HepG2 (cell line): Measurements from ENCODE around the gene CYSTM1. TPM values are rescaled to one million over a fixed set of nuclear protein-coding genes. Genes with fewer than 3 reads are reported as not detected.

Experiments
- ADNP ChIP-seq: sonication (generic); formaldehyde crosslinking; IDR thresholded peaks from 2 replicates; pipeline ENCODE4 v1.4.0; 2020; ENCODE audit warnings: missing genetic modification reagents
- AHR ChIP-seq: IDR thresholded peaks from 2 replicates; pipeline ENCODE4 v1.6.1; 2018; ENCODE audit warnings: missing genetic modification reagents, missing compliant biosample characterization
- CEBPB ChIP-seq: IDR thresholded peaks from 2 replicates; pipeline ENCODE4 v1.6.1; 2011; ENCODE audit warnings: low read depth, low read length, improper control_type of control experiment, borderline replicate concordance
- IRX3 ChIP-seq: sonication (generic); formaldehyde crosslinking; IDR thresholded peaks from 2 replicates; pipeline ENCODE4 v1.8.1; 2023; ENCODE audit warnings: mild to moderate bottlenecking, low read depth, missing genetic modification reagents, borderline replicate concordance
- LRRFIP1 ChIP-seq: sonication (generic); formaldehyde crosslinking; conservative IDR thresholded peaks from 2 replicates; pipeline ENCODE4 v1.4.0; 2020; ENCODE audit warnings: missing genetic modification reagents
- MAF1 ChIP-seq: sonication (generic); formaldehyde crosslinking; IDR thresholded peaks from 2 replicates; pipeline ENCODE4 v1.5.0; 2020; ENCODE audit warnings: missing genetic modification reagents, borderline replicate concordance
- MBD4 ChIP-seq: IDR thresholded peaks from 2 replicates; pipeline ENCODE4 v1.6.1; 2012; ENCODE audit warnings: low read length, inconsistent platforms, borderline replicate concordance
- MXI1 ChIP-seq: IDR thresholded peaks from 3 replicates; pipeline ENCODE4 v1.6.1; 2012; ENCODE audit warnings: low read depth, low read length, inconsistent platforms, borderline replicate concordance
- NR3C1 ChIP-seq: sonication (generic); formaldehyde crosslinking; IDR thresholded peaks from 2 replicates; pipeline ENCODE4 v1.4.0; 2020; ENCODE audit warnings: missing genetic modification reagents
- PBX2 ChIP-seq: IDR thresholded peaks from 2 replicates; pipeline ENCODE4 v1.6.1; 2016; ENCODE audit warnings: control low read depth
- PHF21A ChIP-seq: sonication (generic); formaldehyde crosslinking; IDR thresholded peaks from 2 replicates; pipeline ENCODE4 v1.5.0; 2020; ENCODE audit warnings: mild to moderate bottlenecking, missing genetic modification reagents
- SALL1 ChIP-seq: sonication (generic); formaldehyde crosslinking; IDR thresholded peaks from 2 replicates; pipeline ENCODE4 v1.8.0; 2022; ENCODE audit warnings: mild to moderate bottlenecking, missing genetic modification reagents
- STAG1 ChIP-seq: sonication (generic); formaldehyde crosslinking; IDR thresholded peaks from 2 replicates; pipeline ENCODE4 v1.4.0; 2020; ENCODE audit warnings: missing genetic modification reagents
- TRIM24 ChIP-seq: sonication (generic); formaldehyde crosslinking; IDR thresholded peaks from 2 replicates; pipeline ENCODE4 v1.8.0; 2022; ENCODE audit warnings: mild to moderate bottlenecking, missing genetic modification reagents
- XBP1 ChIP-seq: sonication (generic); formaldehyde crosslinking; IDR thresholded peaks from 2 replicates; pipeline ENCODE4 v1.5.0; 2020; ENCODE audit warnings: missing genetic modification reagents
- ZNF10 ChIP-seq: sonication (generic); formaldehyde crosslinking; IDR thresholded peaks from 2 replicates; pipeline ENCODE4 v1.4.0; 2020; ENCODE audit warnings: mild to moderate bottlenecking, low read depth, missing genetic modification reagents, borderline replicate concordance
- ZNF256 ChIP-seq: sonication (generic); formaldehyde crosslinking; conservative IDR thresholded peaks from 2 replicates; pipeline ENCODE4 v1.4.0; 2020; ENCODE audit warnings: missing genetic modification reagents
- ZNF580 ChIP-seq: IDR thresholded peaks from 2 replicates; pipeline ENCODE4 v1.6.1; 2016; ENCODE audit warnings: low read depth, borderline replicate concordance
- polyA plus RNA-seq, 8 experiments: library from polyadenylated mRNA; depleted of rRNA in 3 of 8; stranded (reverse) in 7 of 8; unstranded in 1 of 8; fragments of >200 nt; fragmentation: Illumina TruSeq in 4 of 8; extraction: Trizol in 4 of 8; gene quantifications; 2 replicates each; pipeline versions ENCODE4 v1.2.1 to v1.2.3, GENCODE V29; 2011 to 2016; ENCODE audit warnings: low read depth in 4 of 8, missing spikeins in 1 of 8, mixed read lengths in 1 of 8; ENCODE audit not compliant: insufficient read depth in 1 of 8
- total RNA-seq, 5 experiments: library from RNA; depleted of rRNA; stranded (reverse); fragments of >200 nt; fragmentation: Illumina TruSeq; extraction: Trizol; gene quantifications; 2 replicates each; pipeline ENCODE4 v1.2.3, GENCODE V29; 2016; ENCODE audit warnings: low read depth in 1 of 5
- TF ChIP-seq, protein P1 (sequence below): sonication (generic); formaldehyde crosslinking; IDR thresholded peaks from 2 replicates; pipeline ENCODE4 v1.4.0; 2020; ENCODE audit warnings: low read depth, missing genetic modification reagents

CYSTM1 gene
- total and polyA plus RNA-seq, 2 of the 13 experiments (the other 11 are each of a cell fraction or from before 2014, with no cell fraction given), result 40.0 to 73.4 TPM

DNA sequence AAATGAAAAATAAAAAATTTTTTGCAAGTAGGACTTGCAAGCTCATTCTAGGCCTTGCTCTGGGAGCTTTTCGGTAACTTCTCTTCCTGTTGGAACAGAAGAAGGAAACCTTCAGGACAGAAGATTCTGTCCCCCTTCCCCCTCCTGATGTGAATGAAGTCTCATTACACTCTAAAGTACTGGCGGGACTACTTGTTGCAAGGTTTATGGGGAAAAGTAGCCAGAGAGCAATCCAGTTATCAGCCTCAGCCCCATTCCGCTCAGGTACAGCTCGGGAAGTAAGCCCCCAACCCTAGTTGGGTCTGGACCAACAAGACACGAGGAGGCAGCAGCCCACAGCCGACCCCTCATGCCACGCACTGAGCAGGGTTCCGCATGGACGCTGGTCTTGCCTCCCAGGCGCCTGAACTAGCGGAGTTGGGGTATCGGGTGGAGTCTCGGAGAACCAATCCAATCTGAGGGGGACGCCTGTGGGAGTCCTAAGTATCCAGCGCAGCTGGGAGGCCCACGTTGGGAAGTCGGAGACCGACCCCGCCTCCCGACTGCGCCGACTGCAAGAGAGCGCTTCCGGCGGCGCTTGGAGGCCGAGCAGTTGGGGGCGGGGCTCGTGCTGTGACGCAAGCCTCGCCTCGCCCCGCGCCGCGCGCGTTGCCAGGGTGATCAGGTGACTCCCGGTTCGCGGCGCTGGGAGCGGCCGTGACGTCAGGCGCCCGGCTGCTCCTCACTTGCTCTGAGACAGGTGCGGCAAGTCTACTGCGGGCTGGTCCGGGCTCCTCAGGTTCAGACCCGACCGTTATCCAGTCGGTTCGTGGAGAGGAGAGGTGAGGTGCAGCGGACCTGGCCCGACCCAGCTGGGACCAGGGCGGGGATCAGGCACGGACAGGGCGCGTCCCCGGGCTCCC, at the start of gene CYSTM1 (continued):
- TF ChIP-seq LRRFIP1 (CRISPR knock-in tag) (no peak), MXI1 (peak; percentile 87; the same call in 2 of the 3 replicates), MAF1 (CRISPR knock-in tag) (no peak), XBP1 (CRISPR knock-in tag) (no peak), PBX2 (CRISPR knock-in tag) (no peak), ADNP (CRISPR knock-in tag) (no peak), ZNF256 (CRISPR knock-in tag) (no peak), CEBPB (peak; percentile 95), STAG1 (CRISPR knock-in tag) (no peak; the same call in 1 of the 2 replicates), ZNF580 (CRISPR knock-in tag) (no peak), NR3C1 (no peak), AHR (no peak; the same call in 1 of the 2 replicates), SALL1 (peak; percentile 79), IRX3 (no peak), ZNF10 (CRISPR knock-in tag) (no peak), MBD4 (no peak), PHF21A (CRISPR knock-in tag) (peak; percentile 66; the same call in 1 of the 2 replicates), TRIM24 (CRISPR knock-in tag) (no peak)
- TF ChIP-seq, protein P1, sequence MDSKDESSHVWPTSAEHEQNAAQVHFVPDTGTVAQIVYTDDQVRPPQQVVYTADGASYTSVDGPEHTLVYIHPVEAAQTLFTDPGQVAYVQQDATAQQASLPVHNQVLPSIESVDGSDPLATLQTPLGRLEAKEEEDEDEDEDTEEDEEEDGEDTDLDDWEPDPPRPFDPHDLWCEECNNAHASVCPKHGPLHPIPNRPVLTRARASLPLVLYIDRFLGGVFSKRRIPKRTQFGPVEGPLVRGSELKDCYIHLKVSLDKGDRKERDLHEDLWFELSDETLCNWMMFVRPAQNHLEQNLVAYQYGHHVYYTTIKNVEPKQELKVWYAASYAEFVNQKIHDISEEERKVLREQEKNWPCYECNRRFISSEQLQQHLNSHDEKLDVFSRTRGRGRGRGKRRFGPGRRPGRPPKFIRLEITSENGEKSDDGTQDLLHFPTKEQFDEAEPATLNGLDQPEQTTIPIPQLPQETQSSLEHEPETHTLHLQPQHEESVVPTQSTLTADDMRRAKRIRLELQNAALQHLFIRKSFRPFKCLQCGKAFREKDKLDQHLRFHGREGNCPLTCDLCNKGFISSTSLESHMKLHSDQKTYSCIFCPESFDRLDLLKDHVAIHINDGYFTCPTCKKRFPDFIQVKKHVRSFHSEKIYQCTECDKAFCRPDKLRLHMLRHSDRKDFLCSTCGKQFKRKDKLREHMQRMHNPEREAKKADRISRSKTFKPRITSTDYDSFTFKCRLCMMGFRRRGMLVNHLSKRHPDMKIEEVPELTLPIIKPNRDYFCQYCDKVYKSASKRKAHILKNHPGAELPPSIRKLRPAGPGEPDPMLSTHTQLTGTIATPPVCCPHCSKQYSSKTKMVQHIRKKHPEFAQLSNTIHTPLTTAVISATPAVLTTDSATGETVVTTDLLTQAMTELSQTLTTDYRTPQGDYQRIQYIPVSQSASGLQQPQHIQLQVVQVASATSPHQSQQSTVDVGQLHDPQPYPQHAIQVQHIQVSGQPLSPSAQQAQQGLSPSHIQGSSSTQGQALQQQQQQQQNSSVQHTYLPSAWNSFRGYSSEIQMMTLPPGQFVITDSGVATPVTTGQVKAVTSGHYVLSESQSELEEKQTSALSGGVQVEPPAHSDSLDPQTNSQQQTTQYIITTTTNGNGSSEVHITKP (CRISPR knock-in tag), result no peak
